GM12891 (cell line): ENCODE data around the gene ZCCHC7.

Experiments
- POLR2A ChIP-seq: IDR thresholded peaks from 2 replicates; pipeline ENCODE4 v1.6.1; 2011; ENCODE audit warnings: low read depth, low read length, control low read depth
- POLR2AphosphoS5 ChIP-seq: IDR thresholded peaks from 2 replicates; pipeline ENCODE4 v1.6.1; 2011; ENCODE audit warnings: low read depth, low read length, control low read depth
- POU2F2 ChIP-seq: IDR thresholded peaks from 2 replicates; pipeline ENCODE4 v1.6.1; 2011; ENCODE audit warnings: low read depth, mild to moderate bottlenecking, control low read depth, low read length, moderate library complexity
- SPI1 ChIP-seq: IDR thresholded peaks from 2 replicates; pipeline ENCODE4 v1.6.1; 2011; ENCODE audit warnings: low read depth, low read length, control low read depth
- TAF1 ChIP-seq: IDR thresholded peaks from 2 replicates; pipeline ENCODE4 v1.6.1; 2011; ENCODE audit warnings: low read depth, low read length, control low read depth

DNA sequence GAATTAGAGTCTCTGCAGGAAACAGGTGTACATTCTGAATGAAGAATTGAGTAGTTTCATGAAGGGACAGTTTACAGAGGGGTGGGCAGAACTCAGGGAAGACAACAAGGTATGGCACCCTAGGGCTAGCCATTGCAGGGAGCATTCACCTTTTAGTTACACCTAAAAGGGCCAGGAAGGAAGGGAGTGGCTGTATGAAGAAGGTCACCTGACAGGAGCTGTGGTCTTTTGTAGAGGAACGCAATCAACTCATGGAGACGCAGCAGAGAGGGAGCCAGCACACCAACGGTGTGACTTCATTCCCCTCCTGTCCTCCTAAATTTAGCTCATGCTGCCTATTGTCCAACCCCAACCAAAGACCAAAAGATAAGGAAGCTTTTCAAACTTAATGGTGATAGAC lies 12.7 kb upstream of the ZCCHC7 start:
- TF ChIP-seq TAF1 (no peak), POLR2A (no peak), POLR2AphosphoS5 (no peak), POU2F2 (no peak), SPI1 (no peak)
